Neural cell (in vitro differentiated cells): Measurements from ENCODE around the gene PLPP1. TPM values are rescaled to one million over a fixed set of nuclear protein-coding genes. Genes with fewer than 3 reads are reported as not detected.

Experiments
- H2AFZ ChIP-seq: fragments of 200-600, 300-800 bp; sonication (generic), shearing (Covaris generic); 2 replicates; pipeline ENCODE4 v1.6.0; 2014; ENCODE audit warnings: low read depth, mild to moderate bottlenecking, antibody characterized with exemption, low read length, moderate library complexity
- H3F3A ChIP-seq: fragments of 200-600 bp; shearing (Covaris generic); 2 replicates; pipeline ENCODE4 v1.6.1; 2016; ENCODE audit warnings: mild to moderate bottlenecking, moderate library complexity, mixed read lengths, antibody characterized with exemption, low read length; ENCODE audit not compliant: insufficient read depth, poor library complexity, severe bottlenecking
- H3K27ac ChIP-seq: fragments of 200-600, 300-800 bp; sonication (generic), shearing (Covaris generic); 2 replicates; pipeline ENCODE4 v1.5.1; 2014; ENCODE audit warnings: mild to moderate bottlenecking, low read length, moderate library complexity
- H3K27me3 ChIP-seq: fragments of 300-800, 200-600 bp; sonication (generic), shearing (Covaris generic); 2 replicates; pipeline ENCODE4 v1.6.0; 2014; ENCODE audit warnings: mild to moderate bottlenecking, low read depth, low read length, moderate library complexity; ENCODE audit not compliant: insufficient read depth
- H3K36me3 ChIP-seq: fragments of 300-800, 200-600 bp; sonication (generic), shearing (Covaris generic); 2 replicates; pipeline ENCODE4 v1.5.1; 2014; ENCODE audit warnings: mild to moderate bottlenecking, antibody characterized with exemption, low read length, moderate library complexity; ENCODE audit not compliant: insufficient read depth
- H3K4me2 ChIP-seq: fragments of 300-800, 200-600 bp; sonication (generic), shearing (Covaris generic); 2 replicates; pipeline ENCODE4 v1.6.0; 2014; ENCODE audit warnings: mild to moderate bottlenecking, low read length
- H3K4me3 ChIP-seq: fragments of 300-800, 200-600 bp; sonication (generic), shearing (Covaris generic); 2 replicates; pipeline ENCODE4 v1.5.1; 2014; ENCODE audit warnings: mild to moderate bottlenecking, low read length, moderate library complexity
- H3K79me2 ChIP-seq: fragments of 200-600 bp; shearing (Covaris generic); replicated peaks from 2 replicates; pipeline ENCODE4 v1.6.0; 2014; ENCODE audit warnings: mild to moderate bottlenecking, low read length, moderate library complexity; ENCODE audit not compliant: insufficient read depth
- H3K9ac ChIP-seq: fragments of 300-800, 200-600 bp; sonication (generic), shearing (Covaris generic); 2 replicates; pipeline ENCODE4 v1.6.1; 2016; ENCODE audit warnings: mild to moderate bottlenecking, low read length, mixed read lengths
- H3K9me2 ChIP-seq: fragments of 200-600 bp; shearing (Covaris generic); 2 replicates; pipeline ENCODE4 v1.6.1; 2016; ENCODE audit warnings: mild to moderate bottlenecking, low read length, mixed read lengths; ENCODE audit not compliant: insufficient read depth
- H3K9me3 ChIP-seq: fragments of 200-600, 300-800 bp; sonication (generic), shearing (Covaris generic); 2 replicates; pipeline ENCODE4 v1.6.1; 2016; ENCODE audit warnings: mild to moderate bottlenecking, mixed run types, low read length, moderate library complexity, mixed read lengths
- H4K20me1 ChIP-seq: fragments of 200-600 bp; shearing (Covaris generic); 2 replicates; pipeline ENCODE4 v1.6.1; 2016; ENCODE audit warnings: mild to moderate bottlenecking, mixed run types; ENCODE audit not compliant: insufficient read depth
- CTCF ChIP-seq: fragments of 450-650 bp; IDR thresholded peaks from 2 replicates; pipeline ENCODE4 v1.5.1; 2014; ENCODE audit warnings: antibody characterized with exemption, mild to moderate bottlenecking, moderate library complexity; ENCODE audit not compliant: poor library complexity, severe bottlenecking
- EP300 ChIP-seq: fragments of 450-650 bp; conservative IDR thresholded peaks from 2 replicates; pipeline ENCODE4 v1.6.1; 2014; ENCODE audit warnings: antibody characterized with exemption, mild to moderate bottlenecking, moderate library complexity; ENCODE audit not compliant: poor library complexity, severe bottlenecking
- EZH2 ChIP-seq: fragments of 200-600, 300-800 bp; shearing (Covaris generic), sonication (generic); IDR thresholded peaks from 2 replicates; pipeline ENCODE4 v1.6.1; 2014; ENCODE audit warnings: antibody characterized with exemption, low read length, borderline replicate concordance, mild to moderate bottlenecking; ENCODE audit not compliant: insufficient read depth, poor library complexity, severe bottlenecking
- MXI1 ChIP-seq: fragments of 450-650 bp; conservative IDR thresholded peaks from 2 replicates; pipeline ENCODE4 v1.6.1; 2014; ENCODE audit warnings: antibody characterized with exemption, mild to moderate bottlenecking; ENCODE audit not compliant: poor library complexity, severe bottlenecking
- POLR2AphosphoS5 ChIP-seq: IDR thresholded peaks from 2 replicates; pipeline ENCODE4 v1.6.1; 2012
- RAD21 ChIP-seq: fragments of 450-650 bp; conservative IDR thresholded peaks from 2 replicates; pipeline ENCODE4 v1.6.1; 2014; ENCODE audit warnings: antibody characterized with exemption, mild to moderate bottlenecking, moderate library complexity
- REST ChIP-seq: IDR thresholded peaks from 2 replicates; pipeline ENCODE4 v1.6.1; 2012; ENCODE audit warnings: borderline replicate concordance
- SMC3 ChIP-seq: fragments of 450-650 bp; conservative IDR thresholded peaks from 2 replicates; pipeline ENCODE4 v1.6.1; 2014; ENCODE audit warnings: antibody characterized with exemption, mild to moderate bottlenecking, moderate library complexity; ENCODE audit not compliant: poor library complexity
- TAF1 ChIP-seq: IDR thresholded peaks from 2 replicates; pipeline ENCODE4 v1.6.1; 2012; ENCODE audit warnings: low read depth
- polyA plus RNA-seq: library from polyadenylated mRNA; depleted of rRNA; stranded (reverse); fragments of >200 nt; gene quantifications from 2 replicates; pipeline ENCODE4 v1.2.3, GENCODE V29; 2014

The PLPP1 gene
- polyA plus RNA-seq, 1 donor from 2014 or later: 33.9 TPM

DNA sequence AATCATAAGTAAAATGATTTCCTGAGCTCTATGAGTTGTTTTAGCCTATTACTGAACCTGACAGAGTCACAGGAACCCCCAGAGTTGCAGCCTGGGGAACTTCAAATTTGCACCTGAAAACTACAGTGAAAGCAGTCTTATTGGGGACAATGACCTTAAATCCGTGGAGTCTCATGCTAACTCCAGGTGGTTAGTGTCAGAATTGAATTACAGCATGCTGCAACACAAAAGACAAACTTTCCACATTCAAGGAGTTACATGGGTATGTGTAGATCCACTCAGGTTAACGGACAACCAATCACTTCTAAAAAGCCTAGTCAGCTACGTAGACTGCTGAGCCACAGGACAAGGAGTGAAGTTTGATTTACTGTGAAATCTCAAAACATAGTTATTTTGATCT is 49.7 kb downstream of the PLPP1 start:
- no peaks in the 10 kb centered on the region for H3K79me2 ChIP-seq
- no peak overlapping the region for H3K4me3 ChIP-seq

DNA sequence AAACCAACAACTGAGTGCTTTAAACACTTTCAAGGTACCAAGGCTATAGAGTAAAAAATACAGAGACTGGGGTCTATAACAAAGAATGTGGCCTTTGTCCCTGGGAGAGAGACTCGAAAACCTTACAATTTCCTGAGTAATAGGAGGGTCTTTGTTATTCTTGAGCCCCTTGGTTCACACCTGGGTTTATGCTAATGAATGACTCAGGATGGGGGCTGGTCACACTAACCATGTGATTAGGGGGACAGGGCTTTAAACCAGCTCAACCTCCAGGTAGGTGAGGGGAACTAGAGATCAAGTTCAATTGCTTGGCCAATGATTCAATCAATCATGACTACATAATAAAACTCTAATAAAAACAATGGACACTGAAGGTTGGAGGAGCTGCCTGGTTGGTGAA is 50.2 kb downstream of the PLPP1 start:
- Histone ChIP-seq H3K79me2 (no peaks in the 10 kb centered on the region), H3K9ac (no peak overlapping the region), H3K4me3 (no peak overlapping the region), H3K4me2 (no peak overlapping the region), H3F3A (no peaks in the 10 kb centered on the region), H3K9me2 (no peaks in the 10 kb centered on the region), H3K36me3 (no peaks in the 10 kb centered on the region), H3K27ac (no peak overlapping the region), H2AFZ (no peak overlapping the region), H3K9me3 (no peaks in the 10 kb centered on the region), H4K20me1 (no peaks in the 10 kb centered on the region), H3K27me3 (no peaks in the 10 kb centered on the region)
- TF ChIP-seq SMC3 (no peak), EP300 (no peak), MXI1 (no peak), REST (no peak), EZH2 (no peak), RAD21 (no peak), TAF1 (no peak), CTCF (no peak), POLR2AphosphoS5 (no peak)

More for the DNA sequence above, 49.7 kb downstream of the PLPP1 start:
- H3K9me3 ChIP-seq: no peaks in the 10 kb centered on the region
- H3K36me3 ChIP-seq: no peaks in the 10 kb centered on the region
- H3K9ac ChIP-seq: no peak overlapping the region
- H3K9me2 ChIP-seq: no peaks in the 10 kb centered on the region
- no peaks in the 10 kb centered on the region for H3K27me3 ChIP-seq
- no peak overlapping the region for H3K27ac ChIP-seq
- no peak overlapping the region for H2AFZ ChIP-seq
- H3K4me2 ChIP-seq: no peak overlapping the region
- no peak for TF ChIP-seq EP300
- no peaks in the 10 kb centered on the region for H4K20me1 ChIP-seq
- no peaks in the 10 kb centered on the region for H3F3A ChIP-seq

DNA sequence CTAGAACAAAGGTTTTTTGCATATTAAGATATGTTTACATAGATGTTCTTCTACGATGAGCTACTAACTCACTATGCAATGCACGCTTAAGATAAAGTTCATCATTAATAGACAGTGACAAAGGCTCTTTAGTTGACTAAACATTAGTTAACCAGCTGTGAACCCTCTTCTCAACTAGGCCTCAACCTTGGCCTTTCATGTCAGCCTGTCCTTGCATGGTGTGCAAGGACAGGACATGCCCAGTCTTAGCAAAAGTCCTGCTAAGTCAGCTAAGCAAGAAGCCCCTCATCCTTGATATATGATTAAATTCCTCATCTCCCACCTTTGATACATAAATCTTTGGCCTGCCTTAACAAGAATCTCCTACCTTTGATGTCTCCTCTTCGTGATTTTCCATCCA is 50.9 kb downstream of the PLPP1 start:
- no peaks in the 10 kb centered on the region for H3K79me2 ChIP-seq
- H3K27ac ChIP-seq: no peak overlapping the region
- H3K9ac ChIP-seq: no peak overlapping the region
- H3K4me2 ChIP-seq: no peak overlapping the region
- H3K9me3 ChIP-seq: no peaks in the 10 kb centered on the region
- H3K4me3 ChIP-seq: no peak overlapping the region
- no peaks in the 10 kb centered on the region for H3K36me3 ChIP-seq
- no peaks in the 10 kb centered on the region for H3K27me3 ChIP-seq
- H4K20me1 ChIP-seq: no peaks in the 10 kb centered on the region
- TF ChIP-seq TAF1 (no peak), EZH2 (no peak), REST (no peak), POLR2AphosphoS5 (no peak), EP300 (no peak), SMC3 (no peak), RAD21 (no peak), CTCF (no peak), MXI1 (no peak)
- no peak overlapping the region for H2AFZ ChIP-seq
- H3F3A ChIP-seq: no peaks in the 10 kb centered on the region
- H3K9me2 ChIP-seq: no peaks in the 10 kb centered on the region
